ENCODE measurements around the gene HTT. TPM values are rescaled to one million over a fixed set of nuclear protein-coding genes. Genes with fewer than 3 reads are reported as not detected.
A peak's percentile ranks its signal among the peaks of the same experiment; 100 is the strongest.

HTT gene
- total and polyA plus RNA-seq, 4 donors, result 8.6 to 39.8 (median 16.4) TPM

GRCh38 chr4:3075652-3075981, 1.1 kb downstream of the HTT start:
- Histone ChIP-seq H3K27me3 (ENCODE audit: control insufficient read depth in 4 of 4, insufficient read depth in 4 of 4, low read length in 3 of 4) (no peaks in the 10 kb centered on the region), H3K4me3 (ENCODE audit: low read depth in 1 of 3, low read length in 3 of 3) (peak overlapping the region in 2 of 3 donors; percentile 31 to 52), H3K36me3 (ENCODE audit: control insufficient read depth in 4 of 4, insufficient read depth in 3 of 4, low read depth in 1 of 4, low read length in 3 of 4) (no peaks in the 10 kb centered on the region), H3K27ac (ENCODE audit: low read depth in 1 of 2, low read length in 2 of 2) (peak overlapping the region; percentile 94 to 97), H3K4me1 (ENCODE audit: control insufficient read depth in 4 of 4, insufficient read depth in 4 of 4, low read length in 3 of 4) (peaks cover 7 to 41% (median 30%) of the 10 kb centered on the region in 4 donors), H3K9me3 (ENCODE audit: control insufficient read depth in 4 of 4, low read length in 3 of 4) (no peaks in the 10 kb centered on the region), H3K9ac (ENCODE audit: low read depth in 1 of 2, low read length in 2 of 2) (peak overlapping the region; percentile 80 to 89)
- TF ChIP-seq JUND (IDR thresholded peaks at IDR 0.05), result no peak
- under 1% methylated on average over 8 of the region's 8 CpGs for WGBS
- DNase-seq (ENCODE audit: low spot score), result no peak

DNA sequence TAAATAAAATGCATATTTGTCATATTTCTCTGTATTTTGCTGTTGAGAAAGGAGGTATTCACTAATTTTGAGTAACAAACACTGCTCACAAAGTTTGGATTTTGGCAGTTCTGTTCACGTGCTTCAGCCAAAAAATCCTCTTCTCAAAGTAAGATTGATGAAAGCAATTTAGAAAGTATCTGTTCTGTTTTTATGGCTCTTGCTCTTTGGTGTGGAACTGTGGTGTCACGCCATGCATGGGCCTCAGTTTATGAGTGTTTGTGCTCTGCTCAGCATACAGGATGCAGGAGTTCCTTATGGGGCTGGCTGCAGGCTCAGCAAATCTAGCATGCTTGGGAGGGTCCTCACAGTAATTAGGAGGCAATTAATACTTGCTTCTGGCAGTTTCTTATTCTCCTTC, 3.3 kb downstream of the HTT start:
- H3K4me3 ChIP-seq (ENCODE audit: low read depth in 1 of 3, low read length in 3 of 3), result no peak overlapping the region
- H3K27ac ChIP-seq (ENCODE audit: low read depth in 1 of 2, low read length in 2 of 2), result no peak overlapping the region
- H3K4me1 ChIP-seq (ENCODE audit: control insufficient read depth in 4 of 4, insufficient read depth in 4 of 4, low read length in 3 of 4), result peaks cover 5 to 26% (median 18%) of the 10 kb centered on the region in 4 donors
- H3K9me3 ChIP-seq (ENCODE audit: control insufficient read depth in 4 of 4, low read length in 3 of 4), result no peaks in the 10 kb centered on the region
- no peaks in the 10 kb centered on the region for H3K27me3 ChIP-seq (ENCODE audit: control insufficient read depth in 4 of 4, insufficient read depth in 4 of 4, low read length in 3 of 4)
- H3K36me3 ChIP-seq (ENCODE audit: control insufficient read depth in 4 of 4, insufficient read depth in 3 of 4, low read depth in 1 of 4, low read length in 3 of 4), result no peaks in the 10 kb centered on the region
- H3K9ac ChIP-seq (ENCODE audit: low read depth in 1 of 2, low read length in 2 of 2), result no peak overlapping the region
- WGBS, result 77% methylated on average over 2 of the region's 2 CpGs
- TF ChIP-seq JUND (IDR thresholded peaks at IDR 0.05) (no peak), ZBTB33 (IDR thresholded peaks at IDR 0.05) (no peak), SP1 (IDR thresholded peaks at IDR 0.05) (no peak), YY1 (IDR thresholded peaks at IDR 0.05) (no peak)
- TF ChIP-seq, protein P1, sequence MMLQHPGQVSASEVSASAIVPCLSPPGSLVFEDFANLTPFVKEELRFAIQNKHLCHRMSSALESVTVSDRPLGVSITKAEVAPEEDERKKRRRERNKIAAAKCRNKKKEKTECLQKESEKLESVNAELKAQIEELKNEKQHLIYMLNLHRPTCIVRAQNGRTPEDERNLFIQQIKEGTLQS (IDR thresholded peaks at IDR 0.05), result no peak
- no peak for DNase-seq (ENCODE audit: low spot score)

DNA sequence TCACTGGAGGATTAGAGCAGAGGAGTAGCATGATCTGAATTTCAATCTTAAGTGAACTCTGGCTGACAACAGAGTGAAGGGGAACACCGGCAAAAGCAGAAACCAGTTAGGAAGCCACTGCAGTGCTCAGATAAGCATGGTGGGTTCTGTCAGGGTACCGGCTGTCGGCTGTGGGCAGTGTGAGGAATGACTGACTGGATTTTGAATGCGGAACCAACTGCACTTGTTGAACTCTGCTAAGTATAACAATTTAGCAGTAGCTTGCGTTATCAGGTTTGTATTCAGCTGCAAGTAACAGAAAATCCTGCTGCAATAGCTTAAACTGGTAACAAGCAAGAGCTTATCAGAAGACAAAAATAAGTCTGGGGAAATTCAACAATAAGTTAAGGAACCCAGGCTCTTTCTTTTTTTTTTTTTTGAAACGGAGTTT, 5.2 kb downstream of the HTT start:
- Histone ChIP-seq H3K4me3 (ENCODE audit: low read depth in 1 of 3, low read length in 3 of 3) (no peak overlapping the region), H3K36me3 (ENCODE audit: control insufficient read depth in 4 of 4, insufficient read depth in 3 of 4, low read depth in 1 of 4, low read length in 3 of 4) (no peaks in the 10 kb centered on the region), H3K4me1 (ENCODE audit: control insufficient read depth in 4 of 4, insufficient read depth in 4 of 4, low read length in 3 of 4) (peaks cover 0 to 18% (median 12%) of the 10 kb centered on the region in 4 donors), H3K27ac (ENCODE audit: low read depth in 1 of 2, low read length in 2 of 2) (no peak overlapping the region), H3K27me3 (ENCODE audit: control insufficient read depth in 4 of 4, insufficient read depth in 4 of 4, low read length in 3 of 4) (no peaks in the 10 kb centered on the region), H3K9ac (ENCODE audit: low read depth in 1 of 2, low read length in 2 of 2) (no peak overlapping the region), H3K9me3 (ENCODE audit: control insufficient read depth in 4 of 4, low read length in 3 of 4) (no peaks in the 10 kb centered on the region)
- TF ChIP-seq REST (IDR thresholded peaks at IDR 0.05), result no peak
- TF ChIP-seq HNF4G (IDR thresholded peaks at IDR 0.05), result no peak
- TF ChIP-seq HNF4A (conservative IDR thresholded peaks at IDR 0.05), result no peak
- no peak for TF ChIP-seq NR2F2 (IDR thresholded peaks at IDR 0.05)
- TF ChIP-seq YY1 (IDR thresholded peaks at IDR 0.05), result no peak
- no peak for TF ChIP-seq EGR1 (IDR thresholded peaks at IDR 0.05; ENCODE audit: low read depth in 2 of 2)
- TF ChIP-seq SP1 (IDR thresholded peaks at IDR 0.05), result no peak
- TF ChIP-seq FOXA1 (IDR thresholded peaks at IDR 0.05), result no peak
- TF ChIP-seq, protein P2, sequence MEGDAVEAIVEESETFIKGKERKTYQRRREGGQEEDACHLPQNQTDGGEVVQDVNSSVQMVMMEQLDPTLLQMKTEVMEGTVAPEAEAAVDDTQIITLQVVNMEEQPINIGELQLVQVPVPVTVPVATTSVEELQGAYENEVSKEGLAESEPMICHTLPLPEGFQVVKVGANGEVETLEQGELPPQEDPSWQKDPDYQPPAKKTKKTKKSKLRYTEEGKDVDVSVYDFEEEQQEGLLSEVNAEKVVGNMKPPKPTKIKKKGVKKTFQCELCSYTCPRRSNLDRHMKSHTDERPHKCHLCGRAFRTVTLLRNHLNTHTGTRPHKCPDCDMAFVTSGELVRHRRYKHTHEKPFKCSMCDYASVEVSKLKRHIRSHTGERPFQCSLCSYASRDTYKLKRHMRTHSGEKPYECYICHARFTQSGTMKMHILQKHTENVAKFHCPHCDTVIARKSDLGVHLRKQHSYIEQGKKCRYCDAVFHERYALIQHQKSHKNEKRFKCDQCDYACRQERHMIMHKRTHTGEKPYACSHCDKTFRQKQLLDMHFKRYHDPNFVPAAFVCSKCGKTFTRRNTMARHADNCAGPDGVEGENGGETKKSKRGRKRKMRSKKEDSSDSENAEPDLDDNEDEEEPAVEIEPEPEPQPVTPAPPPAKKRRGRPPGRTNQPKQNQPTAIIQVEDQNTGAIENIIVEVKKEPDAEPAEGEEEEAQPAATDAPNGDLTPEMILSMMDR (IDR thresholded peaks at IDR 0.05; ENCODE audit: low read depth, low read length, missing input control), result no peak
- TF ChIP-seq RAD21 (IDR thresholded peaks at IDR 0.05), result no peak
- TF ChIP-seq ZBTB33 (IDR thresholded peaks at IDR 0.05), result no peak
- no peak for TF ChIP-seq TAF1 (conservative IDR thresholded peaks at IDR 0.05)
- TF ChIP-seq JUND (IDR thresholded peaks at IDR 0.05), result no peak
- no peak for TF ChIP-seq GABPA (IDR thresholded peaks at IDR 0.05 in 1 of 2, conservative IDR thresholded peaks at IDR 0.05 in 1 of 2)
- TF ChIP-seq, protein P3, sequence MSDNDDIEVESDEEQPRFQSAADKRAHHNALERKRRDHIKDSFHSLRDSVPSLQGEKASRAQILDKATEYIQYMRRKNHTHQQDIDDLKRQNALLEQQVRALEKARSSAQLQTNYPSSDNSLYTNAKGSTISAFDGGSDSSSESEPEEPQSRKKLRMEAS (IDR thresholded peaks at IDR 0.05), result no peak
- TF ChIP-seq RXRA (IDR thresholded peaks at IDR 0.05), result no peak
- no peak for TF ChIP-seq FOXA2 (IDR thresholded peaks at IDR 0.05)
- DNase-seq (ENCODE audit: low spot score), result no peak
- 79% methylated on average over 6 of the region's 6 CpGs for WGBS
